ENCODE data around the gene LIG1. TPM values are rescaled to one million over a fixed set of nuclear protein-coding genes. Genes with fewer than 3 reads are reported as not detected.

Gene LIG1
- total and polyA plus RNA-seq, 9 of the 15 experiments (the other 6 are each of a cell fraction or from before 2014, with no cell fraction given) = 9.6 to 114 (median 71.1) TPM

- TF ChIP-seq FUS (optimal IDR thresholded peaks at IDR 0.05; ENCODE audit: low read depth, low read length) (no peak), POLR2G (IDR thresholded peaks at IDR 0.05; ENCODE audit: low read depth, low read length) (peak; percentile 89), NR2F6 (CRISPR knock-in tag; IDR thresholded peaks at IDR 0.05) (no peak), MBD2 (IDR thresholded peaks at IDR 0.05; ENCODE audit: borderline replicate concordance, low read depth) (peak; percentile 49; the same call in 1 of the 2 replicates), CREM (IDR thresholded peaks at IDR 0.05; ENCODE audit: low read depth) (peak; percentile 53), ESRRA (IDR thresholded peaks at IDR 0.05; ENCODE audit: borderline replicate concordance, low read depth) (peak; percentile 36), ELF4 (CRISPR knock-in tag; IDR thresholded peaks at IDR 0.05) (peak; percentile 88), ZMIZ1 (IDR thresholded peaks at IDR 0.05; ENCODE audit: low read depth in 2 of 2, low read length in 2 of 2) (peak in 1 of 2 experiments; percentile 5; a peak in 1 of 4 replicates), ZNF740 (CRISPR knock-in tag; IDR thresholded peaks at IDR 0.05) (peak; percentile 48; the same call in 1 of the 2 replicates), ZNF740 (tag; IDR thresholded peaks at IDR 0.05) (no peak), CBX1 (IDR thresholded peaks at IDR 0.05; ENCODE audit: low read depth) (peak; percentile 45; the same call in 1 of the 2 replicates), SMARCA5 (IDR thresholded peaks at IDR 0.05) (0 out of 2 replicates have a peak, but pooled peaks have one; percentile 17), PHB (CRISPR knock-in tag; IDR thresholded peaks at IDR 0.05) (0 out of 2 replicates have a peak, but pooled peaks have one; percentile 38), POLR2H (tag; IDR thresholded peaks at IDR 0.05; ENCODE audit: low read depth) (peak; percentile 71), HDAC2 (IDR thresholded peaks at IDR 0.05) (peak; percentile 24; the same call in 1 of the 2 replicates), FOXK2 (conservative IDR thresholded peaks at IDR 0.05 in 1 of 2, IDR thresholded peaks at IDR 0.05 in 1 of 2; ENCODE audit: low read depth in 2 of 2) (peak; percentile 86 to 92), ZBTB5 (IDR thresholded peaks at IDR 0.05) (no peak), ZBTB8A (IDR thresholded peaks at IDR 0.05; ENCODE audit: partially characterized antibody) (no peak), RUNX1 (IDR thresholded peaks at IDR 0.05; ENCODE audit: low read depth) (no peak), ATF3 (IDR thresholded peaks at IDR 0.05) (no peak), ATF3 (CRISPR knock-in tag; conservative IDR thresholded peaks at IDR 0.05) (no peak), TAL1 (IDR thresholded peaks at IDR 0.05) (no peak)
Observed at GRCh38 chr19:48203794-48204628, 33.9 kb upstream of the LIG1 start (continued).

Data from K562 (cell line).